ENCODE data around the gene TRPV5. TPM values are rescaled to one million over a fixed set of nuclear protein-coding genes. Genes with fewer than 3 reads are reported as not detected.

Gene TRPV5
- total RNA-seq, 1 donor from 2014 or later = not detected

DNA sequence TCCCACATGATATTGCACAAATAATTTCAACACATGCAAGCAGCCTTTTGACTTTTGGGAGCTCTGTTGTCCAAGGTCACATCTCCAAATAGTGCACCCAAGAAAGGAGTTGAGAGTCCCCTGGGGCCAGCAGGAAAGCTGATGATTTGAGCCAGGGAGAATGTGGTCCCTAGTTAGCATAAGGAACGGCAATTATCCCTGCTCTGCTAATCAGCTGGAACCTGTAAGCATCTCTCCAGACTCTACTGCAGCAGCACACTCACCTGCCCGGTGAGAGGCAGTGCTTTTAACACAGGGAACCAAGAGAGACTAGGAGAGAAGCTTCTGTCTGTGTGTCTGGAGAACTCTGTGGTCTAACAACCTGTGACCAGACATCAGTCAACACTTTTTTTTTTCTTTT lies 17.0 kb downstream of the TRPV5 start:
- DNase-seq (ENCODE audit: low spot score) = no peak
- Mint-ChIP-seq H3K36me3 (ENCODE audit: low read depth) (no peaks in the 10 kb centered on the region), H3K27me3 (ENCODE audit: low read depth) (peaks cover 2% of the 10 kb centered on the region), H3K27ac (ENCODE audit: unreplicated experiment) (no peak overlapping the region), H3K4me1 (ENCODE audit: low read depth) (no peaks in the 10 kb centered on the region), H3K9me3 (ENCODE audit: low read depth) (no peaks in the 10 kb centered on the region), H3K4me3 (ENCODE audit: unreplicated experiment) (no peak overlapping the region)
- TF ChIP-seq, protein P1, sequence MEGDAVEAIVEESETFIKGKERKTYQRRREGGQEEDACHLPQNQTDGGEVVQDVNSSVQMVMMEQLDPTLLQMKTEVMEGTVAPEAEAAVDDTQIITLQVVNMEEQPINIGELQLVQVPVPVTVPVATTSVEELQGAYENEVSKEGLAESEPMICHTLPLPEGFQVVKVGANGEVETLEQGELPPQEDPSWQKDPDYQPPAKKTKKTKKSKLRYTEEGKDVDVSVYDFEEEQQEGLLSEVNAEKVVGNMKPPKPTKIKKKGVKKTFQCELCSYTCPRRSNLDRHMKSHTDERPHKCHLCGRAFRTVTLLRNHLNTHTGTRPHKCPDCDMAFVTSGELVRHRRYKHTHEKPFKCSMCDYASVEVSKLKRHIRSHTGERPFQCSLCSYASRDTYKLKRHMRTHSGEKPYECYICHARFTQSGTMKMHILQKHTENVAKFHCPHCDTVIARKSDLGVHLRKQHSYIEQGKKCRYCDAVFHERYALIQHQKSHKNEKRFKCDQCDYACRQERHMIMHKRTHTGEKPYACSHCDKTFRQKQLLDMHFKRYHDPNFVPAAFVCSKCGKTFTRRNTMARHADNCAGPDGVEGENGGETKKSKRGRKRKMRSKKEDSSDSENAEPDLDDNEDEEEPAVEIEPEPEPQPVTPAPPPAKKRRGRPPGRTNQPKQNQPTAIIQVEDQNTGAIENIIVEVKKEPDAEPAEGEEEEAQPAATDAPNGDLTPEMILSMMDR (IDR thresholded peaks at IDR 0.05) = no peak

GRCh38 chr7:142915315-142915714 lies 18.2 kb downstream of the TRPV5 start:
- Mint-ChIP-seq H3K4me1 (ENCODE audit: low read depth) (no peaks in the 10 kb centered on the region), H3K4me3 (ENCODE audit: unreplicated experiment) (no peak overlapping the region), H3K27ac (ENCODE audit: unreplicated experiment) (no peak overlapping the region), H3K36me3 (ENCODE audit: low read depth) (no peaks in the 10 kb centered on the region), H3K9me3 (ENCODE audit: low read depth) (no peaks in the 10 kb centered on the region), H3K27me3 (ENCODE audit: low read depth) (peaks cover 1% of the 10 kb centered on the region)
- no peak for DNase-seq (ENCODE audit: low spot score)
- TF ChIP-seq, protein P1 (IDR thresholded peaks at IDR 0.05) = no peak

DNA sequence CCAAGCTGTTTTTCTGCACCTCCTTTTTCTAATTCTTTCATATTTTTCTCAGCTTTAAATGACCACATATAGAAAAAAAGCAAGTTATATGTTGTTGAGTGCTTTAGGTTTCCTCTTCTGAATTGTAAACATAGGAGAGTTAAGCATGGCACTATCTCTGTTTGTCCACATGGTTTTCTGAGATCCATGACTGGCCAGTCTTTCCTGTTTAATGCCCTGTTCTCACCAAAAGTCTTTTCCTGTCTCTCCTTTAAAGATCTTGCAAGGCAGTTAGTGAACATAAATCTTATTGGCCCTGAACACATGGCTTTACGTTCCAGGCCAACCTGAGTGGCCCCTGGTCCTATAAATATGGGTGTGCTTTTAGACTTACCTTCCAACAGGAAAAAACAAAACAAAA lies 19.4 kb downstream of the TRPV5 start:
- peaks cover 1% of the 10 kb centered on the region for H3K27me3 Mint-ChIP-seq (ENCODE audit: low read depth)
- no peaks in the 10 kb centered on the region for H3K4me1 Mint-ChIP-seq (ENCODE audit: low read depth)
- no peaks in the 10 kb centered on the region for H3K9me3 Mint-ChIP-seq (ENCODE audit: low read depth)
- DNase-seq (ENCODE audit: low spot score) = no peak
- H3K4me3 Mint-ChIP-seq (ENCODE audit: unreplicated experiment) = no peak overlapping the region
- no peaks in the 10 kb centered on the region for H3K36me3 Mint-ChIP-seq (ENCODE audit: low read depth)
- H3K27ac Mint-ChIP-seq (ENCODE audit: unreplicated experiment) = no peak overlapping the region
- TF ChIP-seq, protein P1 (IDR thresholded peaks at IDR 0.05) = no peak

DNA sequence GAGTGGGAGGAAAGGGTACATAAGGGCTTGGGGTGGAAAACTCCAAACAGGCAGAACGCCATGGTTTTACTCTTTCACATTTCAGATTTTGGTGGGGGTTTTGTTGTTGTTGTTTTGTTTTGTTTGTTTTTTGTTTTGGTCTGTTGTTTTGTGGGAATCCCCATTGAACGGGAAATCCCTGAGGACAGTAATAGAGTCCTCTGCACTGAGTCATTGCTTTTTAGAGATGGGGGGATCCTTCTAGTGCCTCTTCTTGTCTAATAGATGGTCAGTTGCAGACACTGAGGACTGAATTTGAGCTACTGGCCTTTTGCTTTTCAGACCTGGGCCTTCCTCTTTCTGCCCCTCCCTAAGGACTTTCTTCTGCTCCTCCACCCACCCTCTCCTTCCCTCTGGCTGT lies 20.0 kb downstream of the TRPV5 start:
- TF ChIP-seq, protein P1 (IDR thresholded peaks at IDR 0.05) = no peak
- H3K27me3 Mint-ChIP-seq (ENCODE audit: low read depth) = peaks cover 1% of the 10 kb centered on the region
- H3K4me1 Mint-ChIP-seq (ENCODE audit: low read depth) = no peaks in the 10 kb centered on the region
- no peak overlapping the region for H3K27ac Mint-ChIP-seq (ENCODE audit: unreplicated experiment)
- no peak overlapping the region for H3K4me3 Mint-ChIP-seq (ENCODE audit: unreplicated experiment)
- no peaks in the 10 kb centered on the region for H3K36me3 Mint-ChIP-seq (ENCODE audit: low read depth)
- no peak for DNase-seq (ENCODE audit: low spot score)
- no peaks in the 10 kb centered on the region for H3K9me3 Mint-ChIP-seq (ENCODE audit: low read depth)

DNA sequence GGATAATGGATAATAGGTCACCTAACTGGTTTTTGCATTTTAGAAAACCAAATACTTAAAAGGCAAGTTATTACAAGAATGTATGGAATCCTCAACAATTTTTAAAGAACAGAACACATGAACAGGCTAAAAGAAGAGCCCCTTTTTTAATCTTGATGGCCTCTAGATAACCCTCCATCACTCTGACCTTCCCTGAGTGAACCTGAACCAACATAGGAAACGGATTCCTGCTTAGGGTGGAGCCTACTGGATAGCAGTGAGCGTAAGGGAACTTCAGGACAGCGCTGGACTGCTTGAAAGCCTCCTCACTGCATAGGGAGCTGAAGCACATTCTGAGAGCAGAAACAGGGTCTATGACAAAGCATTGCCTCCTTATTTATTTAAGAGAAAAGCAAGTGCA lies 20.5 kb downstream of the TRPV5 start:
- no peak for DNase-seq (ENCODE audit: low spot score)
- Mint-ChIP-seq H3K27ac (ENCODE audit: unreplicated experiment) (no peak overlapping the region), H3K4me1 (ENCODE audit: low read depth) (no peaks in the 10 kb centered on the region), H3K36me3 (ENCODE audit: low read depth) (no peaks in the 10 kb centered on the region), H3K9me3 (ENCODE audit: low read depth) (no peaks in the 10 kb centered on the region), H3K4me3 (ENCODE audit: unreplicated experiment) (no peak overlapping the region), H3K27me3 (ENCODE audit: low read depth) (peaks cover 1% of the 10 kb centered on the region)
- TF ChIP-seq, protein P1 (IDR thresholded peaks at IDR 0.05) = no peak
